Fibroblast of peridontal ligament (primary cell): ENCODE results near the gene PGLYRP1.

Experiments used
- DNase-seq: peaks from one replicate; pipeline ENCODE4 v3.0.0-alpha.2; 2010; ENCODE audit errors: extremely low read depth

The PGLYRP1 gene

GRCh38 chr19:46022431-46023310 lies at the start of gene PGLYRP1:
Gene PGLYRP1 (minus strand): TSS chr19:46023053. CDS start chr19:46023021, 32 bp downstream.
- no peak for DNase-seq

- peak; percentile 94 for DNase-seq
These were observed 47.0 kb upstream of the PGLYRP1 start for GRCh38 chr19:46069806-46070341.

GRCh38 chr19:46068345-46069258 lies 45.7 kb upstream of the PGLYRP1 start:
- DNase-seq, result peak; percentile 92

- no peak for DNase-seq
These were observed 44.8 kb upstream of the PGLYRP1 start for GRCh38 chr19:46067691-46068090.

- DNase-seq, result no peak
These were observed 43.6 kb upstream of the PGLYRP1 start for GRCh38 chr19:46066471-46066870.

GRCh38 chr19:46065486-46066071 lies 42.7 kb upstream of the PGLYRP1 start:
- DNase-seq, result peak; percentile 57

GRCh38 chr19:46063201-46063600 lies 40.3 kb upstream of the PGLYRP1 start:
- no peak for DNase-seq

- DNase-seq, result no peak
These were observed 37.2 kb upstream of the PGLYRP1 start for GRCh38 chr19:46060012-46060411.

GRCh38 chr19:46058778-46059177 lies 35.9 kb upstream of the PGLYRP1 start:
- no peak for DNase-seq

- no peak for DNase-seq
These were observed 33.7 kb upstream of the PGLYRP1 start for GRCh38 chr19:46056536-46056935.

GRCh38 chr19:46052896-46053295 lies 30.0 kb upstream of the PGLYRP1 start:
- no peak for DNase-seq

GRCh38 chr19:46049597-46049996 lies 26.7 kb upstream of the PGLYRP1 start:
- no peak for DNase-seq

- no peak for DNase-seq
These were observed 20.7 kb upstream of the PGLYRP1 start for GRCh38 chr19:46043519-46043918.

- DNase-seq, result no peak
These were observed 19.5 kb upstream of the PGLYRP1 start for GRCh38 chr19:46042252-46042883.

- no peak for DNase-seq
These were observed 18.2 kb upstream of the PGLYRP1 start, which contains the start of gene IGFL4 for GRCh38 chr19:46040952-46041500. Gene IGFL4 (minus strand): TSS chr19:46041002. CDS start chr19:46040962, 40 bp downstream.

GRCh38 chr19:46040125-46040524 lies 17.3 kb upstream of the PGLYRP1 start:
- no peak for DNase-seq

GRCh38 chr19:46036744-46037128 lies 13.9 kb upstream of the PGLYRP1 start:
- DNase-seq, result no peak

GRCh38 chr19:46035986-46036743 lies 13.3 kb upstream of the PGLYRP1 start:
- no peak for DNase-seq

GRCh38 chr19:46035546-46035945 lies 12.7 kb upstream of the PGLYRP1 start:
- DNase-seq, result no peak

- DNase-seq, result no peak
These were observed 10.5 kb upstream of the PGLYRP1 start for GRCh38 chr19:46033401-46033800.
